WTC11 (cell line): ENCODE results near the gene GTPBP1.

Source experiments
- CREM ChIP-seq: sonication (generic); formaldehyde crosslinking; IDR thresholded peaks from 2 replicates; pipeline ENCODE4 v1.8.1; 2022; ENCODE audit warnings: mild to moderate bottlenecking, missing genetic modification reagents, moderate library complexity
- ETV6 ChIP-seq: sonication (generic); formaldehyde crosslinking; IDR thresholded peaks from 2 replicates; pipeline ENCODE4 v1.8.1; 2022; ENCODE audit warnings: mild to moderate bottlenecking, missing genetic modification reagents
- MYBL2 ChIP-seq: sonication (generic); formaldehyde crosslinking; IDR thresholded peaks from 2 replicates; pipeline ENCODE4 v1.8.1; 2023; ENCODE audit warnings: mild to moderate bottlenecking, moderate library complexity, missing genetic modification reagents
- NR2C2 ChIP-seq: sonication (generic); formaldehyde crosslinking; IDR thresholded peaks from 2 replicates; pipeline ENCODE4 v1.8.0; 2022; ENCODE audit warnings: mild to moderate bottlenecking, missing genetic modification reagents
- SOX15 ChIP-seq: fragments of 250-450 bp; sonication (Bioruptor Pico); IDR thresholded peaks from 2 replicates; pipeline ENCODE4 v1.9.0; 2021; ENCODE audit warnings: mild to moderate bottlenecking
- ZNF263 ChIP-seq: sonication (generic); formaldehyde crosslinking; IDR thresholded peaks from 2 replicates; pipeline ENCODE4 v1.8.1; 2022; ENCODE audit warnings: low read depth, mild to moderate bottlenecking, moderate library complexity, missing genetic modification reagents
- TF ChIP-seq, protein P1 (sequence below): fragments of 200-600 bp; IDR thresholded peaks from 2 replicates; pipeline ENCODE4 v1.8.0; 2022; ENCODE audit warnings: antibody characterized with exemption
- TF ChIP-seq, protein P2 (sequence below): sonication (generic); formaldehyde crosslinking; IDR thresholded peaks from 2 replicates; pipeline ENCODE4 v1.8.1; 2023; ENCODE audit warnings: mild to moderate bottlenecking, missing genetic modification reagents, moderate library complexity
- TF ChIP-seq, protein P3 (sequence below): sonication (generic); formaldehyde crosslinking; IDR thresholded peaks from 2 replicates; pipeline ENCODE4 v1.8.1; 2022; ENCODE audit warnings: low read depth, missing genetic modification reagents, borderline replicate concordance
- TF ChIP-seq, protein P4 (sequence below): sonication (generic); formaldehyde crosslinking; conservative IDR thresholded peaks from 2 replicates; pipeline ENCODE4 v1.8.1; 2023; ENCODE audit warnings: mild to moderate bottlenecking, low read depth, missing genetic modification reagents, moderate library complexity
- TF ChIP-seq, protein P5 (sequence below): sonication (generic); formaldehyde crosslinking; IDR thresholded peaks from 2 replicates; pipeline ENCODE4 v1.8.1; 2022; ENCODE audit warnings: missing genetic modification reagents, borderline replicate concordance

DNA sequence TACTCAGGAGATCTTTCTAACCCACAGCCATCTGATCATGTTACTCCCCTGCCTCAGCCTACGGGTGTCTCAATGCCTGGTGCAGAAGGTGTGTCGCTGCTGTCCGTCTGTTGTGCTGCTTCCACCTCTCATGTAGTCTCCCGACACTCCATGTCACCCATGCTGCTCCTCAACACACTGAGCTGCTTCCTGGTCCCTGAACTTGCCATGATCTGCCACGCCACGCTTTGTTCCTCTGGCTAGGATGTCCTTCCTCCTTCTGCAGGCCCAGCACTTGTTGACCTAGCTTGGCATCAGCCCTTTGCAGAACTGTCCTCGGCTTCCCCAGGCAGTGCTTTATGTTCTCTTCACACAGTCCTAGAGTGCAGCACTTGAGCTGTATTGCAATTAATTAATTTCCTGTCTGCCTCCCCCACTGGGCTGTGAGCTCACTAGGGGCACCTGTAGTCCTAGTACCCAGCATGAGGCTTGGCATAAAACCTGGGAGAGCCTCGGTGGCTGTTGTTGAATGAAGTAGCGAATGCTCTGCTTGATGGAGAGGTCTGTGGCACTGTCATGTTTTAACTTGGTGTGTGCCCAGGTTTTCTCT, 9.5 kb downstream of the GTPBP1 start:
- no peak for TF ChIP-seq SOX15 (CRISPR knock-in tag)
- TF ChIP-seq, protein P1, sequence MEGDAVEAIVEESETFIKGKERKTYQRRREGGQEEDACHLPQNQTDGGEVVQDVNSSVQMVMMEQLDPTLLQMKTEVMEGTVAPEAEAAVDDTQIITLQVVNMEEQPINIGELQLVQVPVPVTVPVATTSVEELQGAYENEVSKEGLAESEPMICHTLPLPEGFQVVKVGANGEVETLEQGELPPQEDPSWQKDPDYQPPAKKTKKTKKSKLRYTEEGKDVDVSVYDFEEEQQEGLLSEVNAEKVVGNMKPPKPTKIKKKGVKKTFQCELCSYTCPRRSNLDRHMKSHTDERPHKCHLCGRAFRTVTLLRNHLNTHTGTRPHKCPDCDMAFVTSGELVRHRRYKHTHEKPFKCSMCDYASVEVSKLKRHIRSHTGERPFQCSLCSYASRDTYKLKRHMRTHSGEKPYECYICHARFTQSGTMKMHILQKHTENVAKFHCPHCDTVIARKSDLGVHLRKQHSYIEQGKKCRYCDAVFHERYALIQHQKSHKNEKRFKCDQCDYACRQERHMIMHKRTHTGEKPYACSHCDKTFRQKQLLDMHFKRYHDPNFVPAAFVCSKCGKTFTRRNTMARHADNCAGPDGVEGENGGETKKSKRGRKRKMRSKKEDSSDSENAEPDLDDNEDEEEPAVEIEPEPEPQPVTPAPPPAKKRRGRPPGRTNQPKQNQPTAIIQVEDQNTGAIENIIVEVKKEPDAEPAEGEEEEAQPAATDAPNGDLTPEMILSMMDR = no peak
- TF ChIP-seq, protein P2, sequence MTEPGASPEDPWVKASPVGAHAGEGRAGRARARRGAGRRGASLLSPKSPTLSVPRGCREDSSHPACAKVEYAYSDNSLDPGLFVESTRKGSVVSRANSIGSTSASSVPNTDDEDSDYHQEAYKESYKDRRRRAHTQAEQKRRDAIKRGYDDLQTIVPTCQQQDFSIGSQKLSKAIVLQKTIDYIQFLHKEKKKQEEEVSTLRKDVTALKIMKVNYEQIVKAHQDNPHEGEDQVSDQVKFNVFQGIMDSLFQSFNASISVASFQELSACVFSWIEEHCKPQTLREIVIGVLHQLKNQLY = no peak
- TF ChIP-seq, protein P3, sequence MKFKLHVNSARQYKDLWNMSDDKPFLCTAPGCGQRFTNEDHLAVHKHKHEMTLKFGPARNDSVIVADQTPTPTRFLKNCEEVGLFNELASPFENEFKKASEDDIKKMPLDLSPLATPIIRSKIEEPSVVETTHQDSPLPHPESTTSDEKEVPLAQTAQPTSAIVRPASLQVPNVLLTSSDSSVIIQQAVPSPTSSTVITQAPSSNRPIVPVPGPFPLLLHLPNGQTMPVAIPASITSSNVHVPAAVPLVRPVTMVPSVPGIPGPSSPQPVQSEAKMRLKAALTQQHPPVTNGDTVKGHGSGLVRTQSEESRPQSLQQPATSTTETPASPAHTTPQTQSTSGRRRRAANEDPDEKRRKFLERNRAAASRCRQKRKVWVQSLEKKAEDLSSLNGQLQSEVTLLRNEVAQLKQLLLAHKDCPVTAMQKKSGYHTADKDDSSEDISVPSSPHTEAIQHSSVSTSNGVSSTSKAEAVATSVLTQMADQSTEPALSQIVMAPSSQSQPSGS (CRISPR knock-in tag) = no peak
- TF ChIP-seq CREM (CRISPR knock-in tag) = no peak
- no peak for TF ChIP-seq NR2C2
- TF ChIP-seq ZNF263 (CRISPR knock-in tag) = no peak
- TF ChIP-seq ETV6 = no peak
- TF ChIP-seq MYBL2 (CRISPR knock-in tag) = no peak
- TF ChIP-seq, protein P4, sequence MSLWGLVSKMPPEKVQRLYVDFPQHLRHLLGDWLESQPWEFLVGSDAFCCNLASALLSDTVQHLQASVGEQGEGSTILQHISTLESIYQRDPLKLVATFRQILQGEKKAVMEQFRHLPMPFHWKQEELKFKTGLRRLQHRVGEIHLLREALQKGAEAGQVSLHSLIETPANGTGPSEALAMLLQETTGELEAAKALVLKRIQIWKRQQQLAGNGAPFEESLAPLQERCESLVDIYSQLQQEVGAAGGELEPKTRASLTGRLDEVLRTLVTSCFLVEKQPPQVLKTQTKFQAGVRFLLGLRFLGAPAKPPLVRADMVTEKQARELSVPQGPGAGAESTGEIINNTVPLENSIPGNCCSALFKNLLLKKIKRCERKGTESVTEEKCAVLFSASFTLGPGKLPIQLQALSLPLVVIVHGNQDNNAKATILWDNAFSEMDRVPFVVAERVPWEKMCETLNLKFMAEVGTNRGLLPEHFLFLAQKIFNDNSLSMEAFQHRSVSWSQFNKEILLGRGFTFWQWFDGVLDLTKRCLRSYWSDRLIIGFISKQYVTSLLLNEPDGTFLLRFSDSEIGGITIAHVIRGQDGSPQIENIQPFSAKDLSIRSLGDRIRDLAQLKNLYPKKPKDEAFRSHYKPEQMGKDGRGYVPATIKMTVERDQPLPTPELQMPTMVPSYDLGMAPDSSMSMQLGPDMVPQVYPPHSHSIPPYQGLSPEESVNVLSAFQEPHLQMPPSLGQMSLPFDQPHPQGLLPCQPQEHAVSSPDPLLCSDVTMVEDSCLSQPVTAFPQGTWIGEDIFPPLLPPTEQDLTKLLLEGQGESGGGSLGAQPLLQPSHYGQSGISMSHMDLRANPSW (CRISPR knock-in tag) = no peak
- TF ChIP-seq, protein P5, sequence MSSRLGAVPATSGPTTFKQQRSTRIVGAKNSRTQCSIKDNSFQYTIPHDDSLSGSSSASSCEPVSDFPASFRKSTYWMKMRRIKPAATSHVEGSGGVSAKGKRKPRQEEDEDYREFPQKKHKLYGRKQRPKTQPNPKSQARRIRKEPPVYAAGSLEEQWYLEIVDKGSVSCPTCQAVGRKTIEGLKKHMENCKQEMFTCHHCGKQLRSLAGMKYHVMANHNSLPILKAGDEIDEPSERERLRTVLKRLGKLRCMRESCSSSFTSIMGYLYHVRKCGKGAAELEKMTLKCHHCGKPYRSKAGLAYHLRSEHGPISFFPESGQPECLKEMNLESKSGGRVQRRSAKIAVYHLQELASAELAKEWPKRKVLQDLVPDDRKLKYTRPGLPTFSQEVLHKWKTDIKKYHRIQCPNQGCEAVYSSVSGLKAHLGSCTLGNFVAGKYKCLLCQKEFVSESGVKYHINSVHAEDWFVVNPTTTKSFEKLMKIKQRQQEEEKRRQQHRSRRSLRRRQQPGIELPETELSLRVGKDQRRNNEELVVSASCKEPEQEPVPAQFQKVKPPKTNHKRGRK (CRISPR knock-in tag) = no peak
